ENCODE data around the gene CHST9. TPM values are rescaled to one million over a fixed set of nuclear protein-coding genes. Genes with fewer than 3 reads are reported as not detected.

The CHST9 gene
- total RNA-seq, 2 donors from 2014 or later, result 10.3 to 19.3 TPM

DNA sequence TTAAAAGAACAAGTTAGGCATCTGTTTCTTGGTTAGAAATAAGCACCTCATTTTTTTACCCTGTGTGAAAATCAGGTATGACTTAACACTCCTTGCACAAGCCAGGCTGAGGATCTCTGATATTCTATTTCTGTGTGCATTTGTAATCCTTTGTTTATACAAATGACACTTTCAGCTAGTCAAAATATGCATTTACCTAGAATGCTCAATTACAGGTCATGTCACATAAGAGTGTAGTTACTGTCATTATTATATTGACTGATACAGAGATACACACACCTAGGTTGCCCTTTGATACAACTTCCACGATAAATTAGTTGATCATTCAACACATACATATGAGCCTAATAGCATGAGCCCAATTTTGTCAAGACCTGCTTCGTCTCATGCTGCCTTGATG lies 144.3 kb downstream of the CHST9 start:
- peaks cover 4% of the 10 kb centered on the region for H3K4me1 ChIP-seq (replicated peaks)
- no peaks in the 10 kb centered on the region for H3K27me3 ChIP-seq (replicated peaks; ENCODE audit: insufficient read depth)
- no peak overlapping the region for H3K4me3 ChIP-seq
- no peak overlapping the region for H3K27ac ChIP-seq
- TF ChIP-seq, protein P1, sequence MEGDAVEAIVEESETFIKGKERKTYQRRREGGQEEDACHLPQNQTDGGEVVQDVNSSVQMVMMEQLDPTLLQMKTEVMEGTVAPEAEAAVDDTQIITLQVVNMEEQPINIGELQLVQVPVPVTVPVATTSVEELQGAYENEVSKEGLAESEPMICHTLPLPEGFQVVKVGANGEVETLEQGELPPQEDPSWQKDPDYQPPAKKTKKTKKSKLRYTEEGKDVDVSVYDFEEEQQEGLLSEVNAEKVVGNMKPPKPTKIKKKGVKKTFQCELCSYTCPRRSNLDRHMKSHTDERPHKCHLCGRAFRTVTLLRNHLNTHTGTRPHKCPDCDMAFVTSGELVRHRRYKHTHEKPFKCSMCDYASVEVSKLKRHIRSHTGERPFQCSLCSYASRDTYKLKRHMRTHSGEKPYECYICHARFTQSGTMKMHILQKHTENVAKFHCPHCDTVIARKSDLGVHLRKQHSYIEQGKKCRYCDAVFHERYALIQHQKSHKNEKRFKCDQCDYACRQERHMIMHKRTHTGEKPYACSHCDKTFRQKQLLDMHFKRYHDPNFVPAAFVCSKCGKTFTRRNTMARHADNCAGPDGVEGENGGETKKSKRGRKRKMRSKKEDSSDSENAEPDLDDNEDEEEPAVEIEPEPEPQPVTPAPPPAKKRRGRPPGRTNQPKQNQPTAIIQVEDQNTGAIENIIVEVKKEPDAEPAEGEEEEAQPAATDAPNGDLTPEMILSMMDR (IDR thresholded peaks at IDR 0.05), result no peak
- TF ChIP-seq POLR2AphosphoS5 (IDR thresholded peaks at IDR 0.05) (no peak), POLR2A (IDR thresholded peaks at IDR 0.05) (no peak)
- DNase-seq (ENCODE audit: low spot score), result no peak
- intact Hi-C loops (cut with DNase I), result no loop called here
- 82% methylated on average over 2 of the region's 2 CpGs for WGBS
- H3K36me3 ChIP-seq, result no peaks in the 10 kb centered on the region
- H3K9me3 ChIP-seq, result no peaks in the 10 kb centered on the region

DNA sequence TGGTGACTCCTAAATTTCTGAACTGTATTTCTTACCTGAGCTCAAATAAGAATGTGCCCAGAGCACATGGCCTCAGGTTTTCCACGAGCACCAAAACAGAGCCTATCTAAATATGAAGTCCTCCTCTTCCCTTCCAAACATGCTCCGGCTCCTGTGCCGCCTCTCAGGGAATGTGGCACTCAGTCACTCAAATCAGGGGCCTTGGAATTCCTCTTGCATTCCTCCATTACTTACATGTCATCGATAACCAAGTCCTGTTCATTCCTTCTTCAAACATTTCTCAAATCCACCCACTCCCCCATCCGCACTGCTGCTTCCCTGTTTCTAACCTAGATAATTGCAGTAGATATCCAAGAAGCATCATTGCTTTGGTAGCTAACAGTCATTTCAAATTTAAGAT lies 151.4 kb downstream of the CHST9 start:
- Histone ChIP-seq H3K4me3 (no peak overlapping the region), H3K4me1 (replicated peaks) (no peaks in the 10 kb centered on the region), H3K27me3 (replicated peaks; ENCODE audit: insufficient read depth) (no peaks in the 10 kb centered on the region), H3K9me3 (no peaks in the 10 kb centered on the region), H3K36me3 (no peaks in the 10 kb centered on the region), H3K27ac (no peak overlapping the region)
- no peak for DNase-seq (ENCODE audit: low spot score)
- TF ChIP-seq POLR2A (IDR thresholded peaks at IDR 0.05) (no peak), POLR2AphosphoS5 (IDR thresholded peaks at IDR 0.05) (no peak)
- TF ChIP-seq, protein P1 (IDR thresholded peaks at IDR 0.05), result no peak
- intact Hi-C loops (cut with DNase I), result no loop called here
- 91% methylated on average over 5 of the region's 5 CpGs for WGBS

DNA sequence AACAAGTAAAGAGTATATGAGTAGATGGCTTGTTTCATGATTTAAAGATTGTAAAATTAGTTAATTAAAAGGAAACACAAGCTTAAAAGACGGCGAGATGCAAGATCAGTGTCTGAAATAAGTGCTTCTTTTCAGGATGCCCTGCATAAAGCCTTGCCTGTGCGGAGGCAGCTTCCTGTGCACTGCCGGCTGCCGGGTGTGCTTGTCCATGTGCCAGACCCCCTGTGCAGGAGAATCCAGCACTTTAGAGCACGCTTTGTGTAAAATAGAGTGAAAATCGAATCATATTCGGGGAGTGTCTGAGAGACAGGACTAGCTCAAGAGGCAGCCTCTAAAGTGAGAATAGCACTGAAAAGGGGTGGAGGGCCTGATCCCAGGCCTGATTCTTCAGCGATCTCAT lies 154.7 kb downstream of the CHST9 start:
- 64% methylated on average over 9 of the region's 9 CpGs for WGBS
- Histone ChIP-seq H3K9me3 (no peaks in the 10 kb centered on the region), H3K4me3 (no peak overlapping the region), H3K27ac (no peak overlapping the region), H3K27me3 (replicated peaks; ENCODE audit: insufficient read depth) (no peaks in the 10 kb centered on the region), H3K4me1 (replicated peaks) (no peaks in the 10 kb centered on the region), H3K36me3 (no peaks in the 10 kb centered on the region)
- DNase-seq (ENCODE audit: low spot score), result no peak
- TF ChIP-seq POLR2AphosphoS5 (IDR thresholded peaks at IDR 0.05) (no peak), POLR2A (IDR thresholded peaks at IDR 0.05) (no peak)
- TF ChIP-seq, protein P1 (IDR thresholded peaks at IDR 0.05), result no peak
- intact Hi-C loops (cut with DNase I), result no loop called here

DNA sequence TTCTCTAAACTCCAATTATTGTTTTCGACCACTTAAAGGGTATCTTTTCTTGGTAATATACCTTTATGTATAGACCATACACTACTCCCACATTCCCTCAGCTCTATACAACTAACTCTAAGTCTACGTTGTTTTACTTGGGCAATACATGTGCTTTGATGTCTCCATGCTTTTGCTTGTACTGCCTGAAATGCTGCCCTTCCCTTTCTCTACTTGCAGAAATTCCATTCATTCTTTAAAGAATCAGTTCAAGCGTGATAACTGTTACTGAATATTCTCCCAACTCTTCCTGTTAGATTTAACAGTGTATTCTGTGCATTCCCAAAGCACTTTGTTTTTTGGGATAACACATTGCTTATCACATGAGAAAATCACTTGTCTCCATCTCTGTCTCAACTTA lies 162.6 kb downstream of the CHST9 start:
- no peak overlapping the region for H3K4me3 ChIP-seq
- intact Hi-C loops (cut with DNase I), result no loop called here
- DNase-seq (ENCODE audit: low spot score), result no peak
- H3K4me1 ChIP-seq (replicated peaks), result no peaks in the 10 kb centered on the region
- TF ChIP-seq POLR2AphosphoS5 (IDR thresholded peaks at IDR 0.05), result no peak
- no peak for TF ChIP-seq POLR2A (IDR thresholded peaks at IDR 0.05)
- WGBS, result 56% methylated on average over 3 of the region's 3 CpGs
- H3K27ac ChIP-seq, result no peak overlapping the region
- no peaks in the 10 kb centered on the region for H3K36me3 ChIP-seq
- no peaks in the 10 kb centered on the region for H3K9me3 ChIP-seq
- no peaks in the 10 kb centered on the region for H3K27me3 ChIP-seq (replicated peaks; ENCODE audit: insufficient read depth)

DNA sequence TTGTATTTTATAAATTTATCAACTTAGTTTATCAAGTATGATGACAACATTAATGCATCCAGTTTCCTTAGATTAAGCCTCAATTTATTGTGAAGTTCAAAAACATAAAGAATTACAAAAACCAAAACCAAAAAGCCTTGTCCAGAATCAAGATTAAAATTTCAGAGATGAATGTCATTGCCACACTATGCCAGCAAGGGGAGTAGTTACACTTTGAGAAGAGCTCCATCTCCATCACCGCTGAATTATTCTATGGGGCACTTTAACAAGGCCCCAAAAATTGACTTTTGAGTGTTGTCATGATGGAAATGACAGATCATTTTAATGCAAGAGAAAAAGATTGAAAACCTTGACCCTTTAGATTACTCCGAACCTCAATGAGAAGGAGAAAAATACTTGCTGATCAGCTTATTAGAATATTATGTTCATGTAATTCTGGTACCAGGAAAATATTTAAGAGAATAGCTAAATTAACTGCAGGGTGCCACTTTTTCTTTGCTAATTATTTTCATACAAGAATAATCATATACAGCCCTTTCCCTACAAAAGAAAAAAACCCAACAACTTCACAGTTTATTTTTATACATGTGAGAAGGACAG lies 167.1 kb downstream of the CHST9 start:
- TF ChIP-seq, protein P1 (IDR thresholded peaks at IDR 0.05), result peak in 3 of 4 experiments; percentile 51 to 66 (median 63)
- TF ChIP-seq POLR2A (IDR thresholded peaks at IDR 0.05), result no peak
- 56% methylated on average over 2 of the region's 2 CpGs for WGBS
- intact Hi-C loops (cut with DNase I), result no loop called here
- no peak for DNase-seq (ENCODE audit: low spot score)
- Histone ChIP-seq H3K27me3 (replicated peaks; ENCODE audit: insufficient read depth) (no peaks in the 10 kb centered on the region), H3K36me3 (no peaks in the 10 kb centered on the region), H3K9me3 (no peaks in the 10 kb centered on the region), H3K4me1 (replicated peaks) (no peaks in the 10 kb centered on the region), H3K4me3 (no peak overlapping the region), H3K27ac (no peak overlapping the region)

Measured in prostate gland (tissue), 2 donors.